H1 (cell line): ENCODE measurements around the gene MECP2. TPM values are rescaled to one million over a fixed set of nuclear protein-coding genes. Genes with fewer than 3 reads are reported as not detected.

Experiments used
- CHD2 ChIP-seq: IDR thresholded peaks from 2 replicates; pipeline ENCODE4 v1.6.1; 2012; ENCODE audit warnings: low read length, improper control_type of control experiment
- EGR1 ChIP-seq: IDR thresholded peaks from 2 replicates; pipeline ENCODE4 v1.6.1; 2011; ENCODE audit warnings: low read depth, low read length, borderline replicate concordance
- EZH2 ChIP-seq: fragments of 200-600 bp; sonication (generic); IDR thresholded peaks from 2 replicates; pipeline ENCODE4 v1.7.1; 2012; ENCODE audit warnings: low read depth, mild to moderate bottlenecking, moderate library complexity, low read length, inconsistent platforms; ENCODE audit not compliant: severe bottlenecking
- KDM4A ChIP-seq: IDR thresholded peaks from one replicate; pipeline ENCODE4 v1.7.1; 2012; ENCODE audit warnings: low read depth, mild to moderate bottlenecking, moderate library complexity, low read length, inconsistent platforms; ENCODE audit not compliant: severe bottlenecking
- YY1 ChIP-seq: IDR thresholded peaks from 2 replicates; pipeline ENCODE4 v1.6.1; 2011; ENCODE audit warnings: low read depth, mild to moderate bottlenecking, low read length
- polyA plus RNA-seq, 7 experiments: library from polyadenylated mRNA; depleted of rRNA in 3 of 7; stranded (reverse) in 5 of 7; unstranded in 2 of 7; fragments of >200 nt in 5 of 7; fragments of 200-250 nt in 2 of 7; gene quantifications; 1 replicate in 5 of 7; 2 replicates in 1 of 7; 4 replicates in 1 of 7; pipeline versions ENCODE4 v1.2.1 to v1.2.3, GENCODE V29; 2011 to 2013; ENCODE audit warnings: missing spikeins in 2 of 7, mixed read lengths in 2 of 7
- total RNA-seq: library from RNA; stranded (reverse); fragmentation: NEBNext Ultra II Directional; extraction: Animal tissue kit (Norgen Biotek cat#: 25700); gene quantifications from 2 replicates; pipeline ENCODE4 v1.2.1, GENCODE V29; 2021
- TF ChIP-seq, protein P1 (sequence below): fragments of 300-600 bp; sonication (generic); IDR thresholded peaks from 2 replicates; pipeline ENCODE4 v1.7.1; 2012; ENCODE audit warnings: low read length, moderate library complexity, mild to moderate bottlenecking, inconsistent platforms; ENCODE audit not compliant: insufficient replicate concordance

The MECP2 gene
- total and polyA plus RNA-seq, 2 of the 8 experiments (the other 6 are each of a cell fraction or from before 2014, with no cell fraction given): 5.0 to 32.4 TPM

GRCh38 chrX:154050113-154050495 is 47.4 kb downstream of the MECP2 start (continued):
- TF ChIP-seq YY1: no peak
- no peak for TF ChIP-seq EZH2
- TF ChIP-seq, protein P1, sequence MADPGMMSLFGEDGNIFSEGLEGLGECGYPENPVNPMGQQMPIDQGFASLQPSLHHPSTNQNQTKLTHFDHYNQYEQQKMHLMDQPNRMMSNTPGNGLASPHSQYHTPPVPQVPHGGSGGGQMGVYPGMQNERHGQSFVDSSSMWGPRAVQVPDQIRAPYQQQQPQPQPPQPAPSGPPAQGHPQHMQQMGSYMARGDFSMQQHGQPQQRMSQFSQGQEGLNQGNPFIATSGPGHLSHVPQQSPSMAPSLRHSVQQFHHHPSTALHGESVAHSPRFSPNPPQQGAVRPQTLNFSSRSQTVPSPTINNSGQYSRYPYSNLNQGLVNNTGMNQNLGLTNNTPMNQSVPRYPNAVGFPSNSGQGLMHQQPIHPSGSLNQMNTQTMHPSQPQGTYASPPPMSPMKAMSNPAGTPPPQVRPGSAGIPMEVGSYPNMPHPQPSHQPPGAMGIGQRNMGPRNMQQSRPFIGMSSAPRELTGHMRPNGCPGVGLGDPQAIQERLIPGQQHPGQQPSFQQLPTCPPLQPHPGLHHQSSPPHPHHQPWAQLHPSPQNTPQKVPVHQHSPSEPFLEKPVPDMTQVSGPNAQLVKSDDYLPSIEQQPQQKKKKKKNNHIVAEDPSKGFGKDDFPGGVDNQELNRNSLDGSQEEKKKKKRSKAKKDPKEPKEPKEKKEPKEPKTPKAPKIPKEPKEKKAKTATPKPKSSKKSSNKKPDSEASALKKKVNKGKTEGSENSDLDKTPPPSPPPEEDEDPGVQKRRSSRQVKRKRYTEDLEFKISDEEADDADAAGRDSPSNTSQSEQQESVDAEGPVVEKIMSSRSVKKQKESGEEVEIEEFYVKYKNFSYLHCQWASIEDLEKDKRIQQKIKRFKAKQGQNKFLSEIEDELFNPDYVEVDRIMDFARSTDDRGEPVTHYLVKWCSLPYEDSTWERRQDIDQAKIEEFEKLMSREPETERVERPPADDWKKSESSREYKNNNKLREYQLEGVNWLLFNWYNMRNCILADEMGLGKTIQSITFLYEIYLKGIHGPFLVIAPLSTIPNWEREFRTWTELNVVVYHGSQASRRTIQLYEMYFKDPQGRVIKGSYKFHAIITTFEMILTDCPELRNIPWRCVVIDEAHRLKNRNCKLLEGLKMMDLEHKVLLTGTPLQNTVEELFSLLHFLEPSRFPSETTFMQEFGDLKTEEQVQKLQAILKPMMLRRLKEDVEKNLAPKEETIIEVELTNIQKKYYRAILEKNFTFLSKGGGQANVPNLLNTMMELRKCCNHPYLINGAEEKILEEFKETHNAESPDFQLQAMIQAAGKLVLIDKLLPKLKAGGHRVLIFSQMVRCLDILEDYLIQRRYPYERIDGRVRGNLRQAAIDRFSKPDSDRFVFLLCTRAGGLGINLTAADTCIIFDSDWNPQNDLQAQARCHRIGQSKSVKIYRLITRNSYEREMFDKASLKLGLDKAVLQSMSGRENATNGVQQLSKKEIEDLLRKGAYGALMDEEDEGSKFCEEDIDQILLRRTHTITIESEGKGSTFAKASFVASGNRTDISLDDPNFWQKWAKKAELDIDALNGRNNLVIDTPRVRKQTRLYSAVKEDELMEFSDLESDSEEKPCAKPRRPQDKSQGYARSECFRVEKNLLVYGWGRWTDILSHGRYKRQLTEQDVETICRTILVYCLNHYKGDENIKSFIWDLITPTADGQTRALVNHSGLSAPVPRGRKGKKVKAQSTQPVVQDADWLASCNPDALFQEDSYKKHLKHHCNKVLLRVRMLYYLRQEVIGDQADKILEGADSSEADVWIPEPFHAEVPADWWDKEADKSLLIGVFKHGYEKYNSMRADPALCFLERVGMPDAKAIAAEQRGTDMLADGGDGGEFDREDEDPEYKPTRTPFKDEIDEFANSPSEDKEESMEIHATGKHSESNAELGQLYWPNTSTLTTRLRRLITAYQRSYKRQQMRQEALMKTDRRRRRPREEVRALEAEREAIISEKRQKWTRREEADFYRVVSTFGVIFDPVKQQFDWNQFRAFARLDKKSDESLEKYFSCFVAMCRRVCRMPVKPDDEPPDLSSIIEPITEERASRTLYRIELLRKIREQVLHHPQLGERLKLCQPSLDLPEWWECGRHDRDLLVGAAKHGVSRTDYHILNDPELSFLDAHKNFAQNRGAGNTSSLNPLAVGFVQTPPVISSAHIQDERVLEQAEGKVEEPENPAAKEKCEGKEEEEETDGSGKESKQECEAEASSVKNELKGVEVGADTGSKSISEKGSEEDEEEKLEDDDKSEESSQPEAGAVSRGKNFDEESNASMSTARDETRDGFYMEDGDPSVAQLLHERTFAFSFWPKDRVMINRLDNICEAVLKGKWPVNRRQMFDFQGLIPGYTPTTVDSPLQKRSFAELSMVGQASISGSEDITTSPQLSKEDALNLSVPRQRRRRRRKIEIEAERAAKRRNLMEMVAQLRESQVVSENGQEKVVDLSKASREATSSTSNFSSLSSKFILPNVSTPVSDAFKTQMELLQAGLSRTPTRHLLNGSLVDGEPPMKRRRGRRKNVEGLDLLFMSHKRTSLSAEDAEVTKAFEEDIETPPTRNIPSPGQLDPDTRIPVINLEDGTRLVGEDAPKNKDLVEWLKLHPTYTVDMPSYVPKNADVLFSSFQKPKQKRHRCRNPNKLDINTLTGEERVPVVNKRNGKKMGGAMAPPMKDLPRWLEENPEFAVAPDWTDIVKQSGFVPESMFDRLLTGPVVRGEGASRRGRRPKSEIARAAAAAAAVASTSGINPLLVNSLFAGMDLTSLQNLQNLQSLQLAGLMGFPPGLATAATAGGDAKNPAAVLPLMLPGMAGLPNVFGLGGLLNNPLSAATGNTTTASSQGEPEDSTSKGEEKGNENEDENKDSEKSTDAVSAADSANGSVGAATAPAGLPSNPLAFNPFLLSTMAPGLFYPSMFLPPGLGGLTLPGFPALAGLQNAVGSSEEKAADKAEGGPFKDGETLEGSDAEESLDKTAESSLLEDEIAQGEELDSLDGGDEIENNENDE: no peak
- TF ChIP-seq EGR1: no peak
- TF ChIP-seq CHD2: no peak
- TF ChIP-seq KDM4A: no peak
